Measurements from ENCODE around the gene ACHE. TPM values are rescaled to one million over a fixed set of nuclear protein-coding genes. Genes with fewer than 3 reads are reported as not detected.

Gene ACHE
- total RNA-seq, 2 experiments from 2014 or later: not detected

DNA sequence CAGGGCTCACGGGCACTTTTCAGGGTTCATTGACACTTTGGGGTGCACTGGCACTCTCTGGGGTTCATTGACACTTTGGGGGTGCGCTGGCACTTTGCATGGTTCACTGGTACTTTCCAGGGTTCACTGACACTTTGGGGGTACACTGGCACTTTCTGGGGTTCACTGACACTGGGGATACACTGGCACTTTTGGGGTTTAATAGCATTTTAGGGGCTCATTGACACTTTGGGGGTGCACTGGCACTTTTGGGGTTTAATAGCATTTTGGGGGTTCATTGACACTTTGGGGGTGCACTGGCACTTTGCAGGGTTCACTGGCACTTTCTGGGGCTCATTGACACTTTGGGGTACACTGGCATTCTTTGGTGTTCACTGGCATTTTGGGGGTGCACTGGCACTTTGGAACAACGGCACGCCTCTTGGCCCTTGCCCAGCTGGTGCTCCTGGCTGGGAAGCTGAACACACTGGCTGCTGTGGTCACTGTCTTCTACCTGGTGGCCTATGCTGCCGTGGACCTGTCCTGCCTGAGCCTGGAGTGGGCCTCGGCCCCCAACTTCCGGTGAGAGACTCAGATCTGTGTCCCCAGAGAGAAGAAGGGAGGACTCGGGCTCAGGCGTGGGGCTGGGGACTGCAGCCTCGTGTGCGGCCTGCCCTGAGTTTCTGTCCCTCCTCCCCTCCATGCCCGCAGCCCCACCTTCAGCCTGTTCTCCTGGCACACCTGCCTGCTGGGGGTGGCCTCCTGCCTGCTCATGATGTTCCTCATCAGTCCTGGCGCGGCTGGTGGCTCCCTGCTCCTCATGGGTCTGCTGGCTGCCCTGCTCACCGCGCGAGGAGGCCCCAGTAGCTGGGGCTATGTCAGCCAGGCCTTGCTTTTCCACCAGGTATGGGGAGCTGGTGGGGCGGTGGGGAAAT lies 34.7 kb downstream of the ACHE start:
- no peaks in the 10 kb centered on the region for H3K79me2 ChIP-seq (ENCODE audit: insufficient read depth, low read depth, low read length)
- ChIA-PET POLR2A (no interaction called here), CTCF (ENCODE audit: unreplicated experiment) (no interaction called here)
- no peaks in the 10 kb centered on the region for H3K4me1 ChIP-seq (ENCODE audit: insufficient read depth, low read length, poor library complexity, severe bottlenecking)
- H3K4me2 ChIP-seq (ENCODE audit: low read length): no peak overlapping the region
- H3K27ac ChIP-seq (ENCODE audit: low read depth, low read length, poor library complexity, severe bottlenecking): no peak overlapping the region
- BruUV-seq (replicated peaks): no TSS peak
- intact Hi-C loops (cut with micrococcal nuclease; ENCODE audit: unreplicated experiment): no loop called here
- H3K36me3 ChIP-seq (ENCODE audit: insufficient read depth, low read length): peaks cover 29% of the 10 kb centered on the region
- no peaks in the 10 kb centered on the region for H4K20me1 ChIP-seq (ENCODE audit: insufficient read depth, low read length)
- no peaks in the 10 kb centered on the region for H3K9me3 ChIP-seq (ENCODE audit: low read length)
- H2AFZ ChIP-seq (ENCODE audit: low read length): no peak overlapping the region
- no peak for TF ChIP-seq EZH2phosphoT487 (IDR thresholded peaks at IDR 0.05; ENCODE audit: borderline replicate concordance, low read depth, low read length)
- TF ChIP-seq, protein P1, sequence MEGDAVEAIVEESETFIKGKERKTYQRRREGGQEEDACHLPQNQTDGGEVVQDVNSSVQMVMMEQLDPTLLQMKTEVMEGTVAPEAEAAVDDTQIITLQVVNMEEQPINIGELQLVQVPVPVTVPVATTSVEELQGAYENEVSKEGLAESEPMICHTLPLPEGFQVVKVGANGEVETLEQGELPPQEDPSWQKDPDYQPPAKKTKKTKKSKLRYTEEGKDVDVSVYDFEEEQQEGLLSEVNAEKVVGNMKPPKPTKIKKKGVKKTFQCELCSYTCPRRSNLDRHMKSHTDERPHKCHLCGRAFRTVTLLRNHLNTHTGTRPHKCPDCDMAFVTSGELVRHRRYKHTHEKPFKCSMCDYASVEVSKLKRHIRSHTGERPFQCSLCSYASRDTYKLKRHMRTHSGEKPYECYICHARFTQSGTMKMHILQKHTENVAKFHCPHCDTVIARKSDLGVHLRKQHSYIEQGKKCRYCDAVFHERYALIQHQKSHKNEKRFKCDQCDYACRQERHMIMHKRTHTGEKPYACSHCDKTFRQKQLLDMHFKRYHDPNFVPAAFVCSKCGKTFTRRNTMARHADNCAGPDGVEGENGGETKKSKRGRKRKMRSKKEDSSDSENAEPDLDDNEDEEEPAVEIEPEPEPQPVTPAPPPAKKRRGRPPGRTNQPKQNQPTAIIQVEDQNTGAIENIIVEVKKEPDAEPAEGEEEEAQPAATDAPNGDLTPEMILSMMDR (conservative IDR thresholded peaks at IDR 0.05; ENCODE audit: low read length): no peak
- H3K4me3 ChIP-seq (ENCODE audit: low read depth, low read length, poor library complexity, severe bottlenecking): no peak overlapping the region
- no peak for DNase-seq (ENCODE audit: low spot score)
- no peaks in the 10 kb centered on the region for H3K9me2 ChIP-seq (ENCODE audit: insufficient read depth, low read length)

GRCh38 chr7:100859856-100860255 lies 35.8 kb downstream of the ACHE start:
- Histone ChIP-seq H3K79me2 (ENCODE audit: insufficient read depth, low read depth, low read length) (no peaks in the 10 kb centered on the region), H3K36me3 (ENCODE audit: insufficient read depth, low read length) (peaks cover 26% of the 10 kb centered on the region), H3K9me2 (ENCODE audit: insufficient read depth, low read length) (no peaks in the 10 kb centered on the region), H2AFZ (ENCODE audit: low read length) (no peak overlapping the region), H3K4me1 (ENCODE audit: insufficient read depth, low read length, poor library complexity, severe bottlenecking) (no peaks in the 10 kb centered on the region), H3K4me2 (ENCODE audit: low read length) (no peak overlapping the region), H4K20me1 (ENCODE audit: insufficient read depth, low read length) (no peaks in the 10 kb centered on the region), H3K4me3 (ENCODE audit: low read depth, low read length, poor library complexity, severe bottlenecking) (no peak overlapping the region), H3K9me3 (ENCODE audit: low read length) (no peaks in the 10 kb centered on the region), H3K27ac (ENCODE audit: low read depth, low read length, poor library complexity, severe bottlenecking) (no peak overlapping the region)
- no peak for DNase-seq (ENCODE audit: low spot score)
- POLR2A ChIA-PET: no interaction called here
- intact Hi-C loops (cut with micrococcal nuclease; ENCODE audit: unreplicated experiment): no loop called here
- TF ChIP-seq, protein P1 (conservative IDR thresholded peaks at IDR 0.05; ENCODE audit: low read length): no peak
- TF ChIP-seq EZH2phosphoT487 (IDR thresholded peaks at IDR 0.05; ENCODE audit: borderline replicate concordance, low read depth, low read length): no peak
- CTCF ChIA-PET (ENCODE audit: unreplicated experiment): interaction anchor here (0.6 kb wide), 1 partner anchor 73 kb away, joined by 3 read pairs; no protein-coding TSS in a partner anchor
- BruUV-seq (replicated peaks): no TSS peak

GRCh38 chr7:100856871-100857282 lies 38.8 kb downstream of the ACHE start:
- DNase-seq (ENCODE audit: low spot score): no peak
- Histone ChIP-seq H3K27ac (ENCODE audit: low read depth, low read length, poor library complexity, severe bottlenecking) (no peak overlapping the region), H3K4me1 (ENCODE audit: insufficient read depth, low read length, poor library complexity, severe bottlenecking) (peaks cover 8% of the 10 kb centered on the region), H3K36me3 (ENCODE audit: insufficient read depth, low read length) (peaks cover 20% of the 10 kb centered on the region), H3K4me2 (ENCODE audit: low read length) (no peak overlapping the region), H3K9me2 (ENCODE audit: insufficient read depth, low read length) (no peaks in the 10 kb centered on the region), H3K9me3 (ENCODE audit: low read length) (no peaks in the 10 kb centered on the region), H4K20me1 (ENCODE audit: insufficient read depth, low read length) (no peaks in the 10 kb centered on the region), H3K79me2 (ENCODE audit: insufficient read depth, low read depth, low read length) (peaks cover 7% of the 10 kb centered on the region; the same call in 1 of the 2 replicates), H2AFZ (ENCODE audit: low read length) (no peak overlapping the region), H3K4me3 (ENCODE audit: low read depth, low read length, poor library complexity, severe bottlenecking) (no peak overlapping the region)
- intact Hi-C loops (cut with micrococcal nuclease; ENCODE audit: unreplicated experiment): no loop called here
- BruUV-seq (replicated peaks): no TSS peak
- CTCF ChIA-PET (ENCODE audit: unreplicated experiment): interaction anchor here (0.6 kb wide), 1 partner anchor 298 kb away, joined by 4 read pairs; no protein-coding TSS in a partner anchor
- TF ChIP-seq, protein P1 (conservative IDR thresholded peaks at IDR 0.05; ENCODE audit: low read length): no peak
- no peak for TF ChIP-seq EZH2phosphoT487 (IDR thresholded peaks at IDR 0.05; ENCODE audit: borderline replicate concordance, low read depth, low read length)
- POLR2A ChIA-PET: interaction anchor here (0.7 kb wide), 1 partner anchor 8 kb away, joined by 3 read pairs; no protein-coding TSS in a partner anchor

All from OCI-LY7 (cell line).